Activated effector memory CD4-positive, alpha-beta T cell treated with anti-CD3 and anti-CD28 coated beads, Interleukin-2, amount 50 U/mL, for 16 hours (primary cell): Measurements from ENCODE around the gene RIMKLA.

Experiments used
- DNase-seq: peaks from one replicate; pipeline ENCODE4 v3.0.0-alpha.2; 2020

RIMKLA gene

GRCh38 chr1:42380586-42381279 is at the start of gene RIMKLA:
TSS of gene RIMKLA (plus strand) at chr1:42380792. CDS start at chr1:42380935, 143 bp downstream.
- peak; percentile 74 for DNase-seq

GRCh38 chr1:42332877-42333276 is 47.7 kb upstream of the RIMKLA start:
- no peak for DNase-seq

GRCh38 chr1:42333662-42334239 is 46.8 kb upstream of the RIMKLA start:
- no peak for DNase-seq

GRCh38 chr1:42334240-42335049 is 46.1 kb upstream of the RIMKLA start:
- peak; percentile 73 for DNase-seq

GRCh38 chr1:42335050-42335808 is 45.4 kb upstream of the RIMKLA start, which contains the start of gene FOXJ3:
TSS of gene FOXJ3 (minus strand) at chr1:42335235. CDS start at chr1:42311093, 24,142 bp downstream.
- peak; percentile 97 for DNase-seq

- DNase-seq = no peak
Observed at GRCh38 chr1:42335809-42336518, 44.6 kb upstream of the RIMKLA start.

GRCh38 chr1:42336978-42337377 is 43.6 kb upstream of the RIMKLA start:
- no peak for DNase-seq

GRCh38 chr1:42340093-42340492 is 40.5 kb upstream of the RIMKLA start:
- no peak for DNase-seq

- DNase-seq = no peak
Observed at GRCh38 chr1:42340901-42341300, 39.7 kb upstream of the RIMKLA start.

- no peak for DNase-seq
Observed at GRCh38 chr1:42343049-42343448, 37.5 kb upstream of the RIMKLA start.

- DNase-seq = no peak
Observed at GRCh38 chr1:42348498-42348897, 32.1 kb upstream of the RIMKLA start.

GRCh38 chr1:42350086-42350485 is 30.5 kb upstream of the RIMKLA start:
- DNase-seq = no peak

GRCh38 chr1:42358791-42359190 is 21.8 kb upstream of the RIMKLA start:
- no peak for DNase-seq

- no peak for DNase-seq
Observed at GRCh38 chr1:42359466-42359865, 21.1 kb upstream of the RIMKLA start.

- no peak for DNase-seq
Observed at GRCh38 chr1:42364089-42364488, 16.5 kb upstream of the RIMKLA start.

GRCh38 chr1:42364542-42364941 is 16.1 kb upstream of the RIMKLA start:
- no peak for DNase-seq

- no peak for DNase-seq
Observed at GRCh38 chr1:42365118-42365517, 15.5 kb upstream of the RIMKLA start.

- no peak for DNase-seq
Observed at GRCh38 chr1:42368096-42368795, 12.3 kb upstream of the RIMKLA start.

GRCh38 chr1:42369471-42369870 is 11.1 kb upstream of the RIMKLA start:
- DNase-seq = no peak

GRCh38 chr1:42370876-42371549 is 9.6 kb upstream of the RIMKLA start:
- DNase-seq = no peak

GRCh38 chr1:42372796-42373195 is 7.8 kb upstream of the RIMKLA start:
- no peak for DNase-seq
